K562 (cell line): Measurements from ENCODE around the gene BOC. TPM values are rescaled to one million over a fixed set of nuclear protein-coding genes. Genes with fewer than 3 reads are reported as not detected.

Experiments used
- ATAC-seq: fragments of 200-7000 bp; cut with Tn5 transposase; 3 replicates; pipeline ENCODE4 v1.9.1; 2020; ENCODE audit warnings: moderate library complexity
- BruUV-seq: library from RNA; stranded (reverse); fragments of 400-500 nt; replicated peaks from 2 replicates; lab custom pipeline; 2021; lab: Mats Ljungman, UMichigan
- CTCF ChIA-PET: fragments of 300-600 bp; formaldehyde crosslinking; extraction: SDS; loops from one replicate; lab custom pipeline; 2021; ENCODE audit warnings: low intra/inter-chr PET ratio; lab: Yijun Ruan, JAX
- POLR2A ChIA-PET: fragments of 300-600, 350-650 bp; sonication (Branson Sonifier 250); formaldehyde crosslinking; extraction: SDS; loops from one replicate; lab custom pipeline; 2021; ENCODE audit warnings: antibody characterized with exemption, inconsistent platforms; lab: Yijun Ruan, JAX
- DNase-seq, 4 experiments: peaks; one replicate each; pipeline versions ENCODE4 v3.0.0 to v3.0.0-alpha.2; 2011 to 2018; ENCODE audit warnings: low spot score in 3 of 4, mixed read lengths in 3 of 4; ENCODE audit errors: extremely low read depth in 1 of 4
- FAIRE-seq: peaks from 2 replicates; lab custom pipeline; 2011; peaks lifted over from hg19 to GRCh38; lab: Jason Lieb, UNC
- H2AFZ ChIP-seq: 2 replicates; pipeline ENCODE4 v1.6.0; 2011; ENCODE audit warnings: low read depth, low read length, control low read depth, inconsistent platforms
- H3K27ac ChIP-seq: fragments of 200-600 bp; 3 replicates; pipeline ENCODE4 v1.8.0; 2011; ENCODE audit warnings: low read depth, mild to moderate bottlenecking, control low read depth, inconsistent platforms, low read length, moderate library complexity, mixed read lengths; ENCODE audit errors: extremely low read depth
- H3K27me3 ChIP-seq, 2 experiments: fragments of 300-600 bp in 1 of 2; 2 replicates in 1 of 2; 3 replicates in 1 of 2; pipeline versions ENCODE4 v1.6.0 to v1.8.0; 2011; ENCODE audit warnings: inconsistent platforms in 2 of 2, low read length in 2 of 2, mild to moderate bottlenecking in 1 of 2, mixed read lengths in 1 of 2, moderate library complexity in 1 of 2; ENCODE audit not compliant: control insufficient read depth in 2 of 2, insufficient read depth in 2 of 2
- H3K36me3 ChIP-seq: fragments of 300-600 bp; 3 replicates; pipeline ENCODE4 v1.8.0; 2011; ENCODE audit warnings: mild to moderate bottlenecking, low read length, inconsistent platforms; ENCODE audit not compliant: control insufficient read depth, insufficient read depth
- H3K4me1 ChIP-seq, 2 experiments: fragments of 200-600 bp in 1 of 2; replicated peaks in 1 of 2; 2 replicates in 1 of 2; 3 replicates in 1 of 2; pipeline versions ENCODE4 v1.5.1 to v1.8.0; 2011; ENCODE audit warnings: inconsistent platforms in 2 of 2, low read length in 2 of 2, mild to moderate bottlenecking in 1 of 2, mixed read lengths in 1 of 2, moderate library complexity in 1 of 2; ENCODE audit not compliant: control insufficient read depth in 2 of 2, insufficient read depth in 2 of 2
- H3K4me2 ChIP-seq: 2 replicates; pipeline ENCODE4 v1.6.1; 2011; ENCODE audit warnings: low read length, control low read depth, inconsistent platforms, mixed read lengths; ENCODE audit not compliant: insufficient read depth
- H3K4me3 ChIP-seq: fragments of 200-600 bp; sonication (generic), shearing (Covaris generic); 2 replicates; pipeline ENCODE4 v1.5.1; 2016; ENCODE audit warnings: control low read depth, inconsistent platforms
- H3K79me2 ChIP-seq: fragments of 200-600 bp; 3 replicates; pipeline ENCODE4 v1.8.0; 2011; ENCODE audit warnings: low read length, inconsistent platforms; ENCODE audit not compliant: control insufficient read depth, insufficient read depth
- H3K9ac ChIP-seq, 2 experiments: 2 replicates each; pipeline versions ENCODE4 v1.6.0 to v1.6.1; 2011; ENCODE audit warnings: low read depth in 2 of 2, low read length in 2 of 2, control low read depth in 1 of 2, inconsistent platforms in 1 of 2, mild to moderate bottlenecking in 1 of 2, mixed read lengths in 1 of 2; ENCODE audit not compliant: insufficient read depth in 1 of 2
- H3K9me1 ChIP-seq: one replicate; pipeline ENCODE4 v1.6.0; 2011; ENCODE audit warnings: inconsistent platforms, mild to moderate bottlenecking, low read length, moderate library complexity; ENCODE audit not compliant: control insufficient read depth, insufficient read depth
- H3K9me3 ChIP-seq: replicated peaks from 2 replicates; pipeline ENCODE4 v1.5.1; 2011; ENCODE audit warnings: low read depth, low read length, inconsistent platforms; ENCODE audit not compliant: control insufficient read depth, insufficient read depth
- H4K20me1 ChIP-seq: replicated peaks from 2 replicates; pipeline ENCODE4 v1.6.1; 2011; ENCODE audit warnings: low read length, inconsistent platforms, mixed read lengths; ENCODE audit not compliant: control insufficient read depth, insufficient read depth
- AFF4 ChIP-seq: sonication (generic); formaldehyde crosslinking; IDR thresholded peaks from 2 replicates; pipeline ENCODE4 v1.8.0; 2023; ENCODE audit warnings: mild to moderate bottlenecking, missing genetic modification reagents
- CC2D1A ChIP-seq: fragments of 450-650 bp; IDR thresholded peaks from 2 replicates; pipeline ENCODE4 v1.6.1; 2017; ENCODE audit warnings: mild to moderate bottlenecking
- COPS2 ChIP-seq: fragments of 450-650 bp; conservative IDR thresholded peaks from 2 replicates; pipeline ENCODE4 v1.6.1; 2016; ENCODE audit warnings: mild to moderate bottlenecking, moderate library complexity
- CUX1 ChIP-seq: fragments of 200-800 bp; sonication (Bioruptor generic); IDR thresholded peaks from 2 replicates; pipeline ENCODE4 v1.6.1; 2016; ENCODE audit warnings: missing genetic modification characterization, missing compliant biosample characterization
- MBD2 ChIP-seq: sonication (generic); IDR thresholded peaks from 2 replicates; pipeline ENCODE4 v1.6.1; 2016; ENCODE audit warnings: low read depth, borderline replicate concordance
- NFE2 ChIP-seq: IDR thresholded peaks from 2 replicates; pipeline ENCODE4 v1.6.1; 2014; ENCODE audit warnings: antibody characterized with exemption, low read depth
- NUFIP1 ChIP-seq: fragments of 450-650 bp; IDR thresholded peaks from 2 replicates; pipeline ENCODE4 v1.6.1; 2018; ENCODE audit not compliant: partially characterized antibody
- THAP12 ChIP-seq: fragments of 250-450 bp; sonication (Bioruptor Pico); IDR thresholded peaks from 2 replicates; pipeline ENCODE4 v1.9.0; 2021; ENCODE audit warnings: mild to moderate bottlenecking, inconsistent platforms
- USF2 ChIP-seq: sonication (generic); formaldehyde crosslinking; IDR thresholded peaks from 2 replicates; pipeline ENCODE4 v1.5.0; 2020; ENCODE audit warnings: missing genetic modification reagents
- ZNF197 ChIP-seq: fragments of 200-800 bp; sonication (Bioruptor generic); IDR thresholded peaks from 2 replicates; pipeline ENCODE4 v1.6.1; 2016; ENCODE audit warnings: low read depth, missing genetic modification characterization, missing compliant biosample characterization
- ZZZ3 ChIP-seq: fragments of 450-650 bp; IDR thresholded peaks from 2 replicates; pipeline ENCODE4 v1.6.1; 2016; ENCODE audit warnings: antibody characterized with exemption, mild to moderate bottlenecking, moderate library complexity
- WGBS: fragments of 100-300 bp; shearing (Covaris generic); methylation state at CpG from one replicate; pipeline ENCODE4 v1.1.6; 2016; ENCODE audit warnings: low coverage, mixed read lengths; ENCODE audit not compliant: insufficient coverage; ENCODE audit errors: missing lambda C conversion rate; 5-methylcytosine and 5-hydroxymethylcytosine counted together
- in situ Hi-C: fragments of 300-500 bp; cut with MboI; formaldehyde crosslinking; loops from 4 replicates; pipeline ENCODE4 v1.15.0; 2018; ENCODE audit warnings: inconsistent platforms, mixed read lengths
- intact Hi-C: fragments of 100-400 bp; cut with micrococcal nuclease; formaldehyde crosslinking; loops from 2 replicates; pipeline ENCODE4 v1.14.2; 2022
- polyA plus RNA-seq, 8 experiments: library from polyadenylated mRNA; depleted of rRNA in 4 of 8; stranded (reverse) in 5 of 8; unstranded in 3 of 8; fragments of >200 nt; fragmentation: Nextera tagmentation in 2 of 8; fragmentation: Illumina TruSeq in 1 of 8; extraction: Ambion mirVana in 2 of 8; extraction: Trizol in 1 of 8; gene quantifications; 2 replicates each; pipeline versions ENCODE4 v1.2.1 to v1.2.3, GENCODE V29; 2011 to 2014; ENCODE audit warnings: inconsistent platforms in 1 of 8, missing spikeins in 1 of 8
- total RNA-seq, 7 experiments: library from RNA; depleted of rRNA in 6 of 7; stranded (reverse); fragments of >200 nt in 6 of 7; fragmentation: Illumina TruSeq in 2 of 7; extraction: Trizol in 2 of 7; gene quantifications; 2 replicates each; pipeline versions ENCODE4 v1.2.1 to v1.2.3, GENCODE V29; 2011 to 2021; ENCODE audit warnings: low replicate concordance in 1 of 7

BOC gene
- total and polyA plus RNA-seq, 9 of the 15 experiments (the other 6 are each of a cell fraction or from before 2014, with no cell fraction given), result not detected

GRCh38 chr3:113243071-113243470 lies 31.7 kb downstream of the BOC start:
- ChIA-PET CTCF (no interaction called here), POLR2A (no interaction called here)
- H3K9me3 ChIP-seq, result no peaks in the 10 kb centered on the region
- H3K79me2 ChIP-seq, result no peaks in the 10 kb centered on the region
- intact Hi-C loops, result no loop called here
- H3K4me3 ChIP-seq, result no peak overlapping the region
- no peaks in the 10 kb centered on the region for H3K9me1 ChIP-seq
- no TSS peak for BruUV-seq
- FAIRE-seq (no peak), ATAC-seq (no peak), DNase-seq (no peak)
- peaks cover 0 to 8% of the 10 kb centered on the region in 2 experiments; a peak in 2 of 5 replicates for H3K27me3 ChIP-seq
- in situ Hi-C loops, result no loop called here
- no peak overlapping the region for H2AFZ ChIP-seq
- H3K4me2 ChIP-seq, result no peak overlapping the region
- H4K20me1 ChIP-seq, result no peaks in the 10 kb centered on the region
- no peak overlapping the region for H3K27ac ChIP-seq
- 3% methylated on average over 2 of the region's 2 CpGs for WGBS
- H3K9ac ChIP-seq, result no peak overlapping the region
- no peaks in the 10 kb centered on the region for H3K36me3 ChIP-seq
- H3K4me1 ChIP-seq, result no peaks in the 10 kb centered on the region
- TF ChIP-seq NUFIP1 (no peak), USF2 (CRISPR knock-in tag) (no peak), AFF4 (CRISPR knock-in tag) (no peak), CUX1 (CRISPR knock-in tag) (no peak), ZNF197 (CRISPR knock-in tag) (no peak), ZZZ3 (no peak), MBD2 (no peak), CC2D1A (no peak), THAP12 (CRISPR knock-in tag) (no peak), NFE2 (no peak), COPS2 (no peak)
